HG03175 (cell line): ENCODE data around the gene SPIC.
"Not testable (repeated sequence)": the region's sequence is repeated elsewhere in the genome, so short reads cannot be mapped to it uniquely, and the experiment has no call there.

Source experiments
- ATAC-seq: cut with Tn5 transposase; IDR thresholded peaks from one replicate; pipeline ENCODE4 v1.9.1; 2021; ENCODE audit warnings: mild to moderate bottlenecking, moderate library complexity; ENCODE audit not compliant: unreplicated experiment

SPIC gene

GRCh38 chr12:101474711-101475386 is at the start of gene SPIC:
TSS of gene SPIC (plus strand) at chr12:101475336. CDS start at chr12:101476905, 1,569 bp downstream.
- ATAC-seq = no peak

GRCh38 chr12:101430456-101430855 is 44.7 kb upstream of the SPIC start:
- ATAC-seq = no peak

- ATAC-seq = no peak
These were observed 39.0 kb upstream of the SPIC start for GRCh38 chr12:101436136-101436535.

GRCh38 chr12:101439236-101439635 is 35.9 kb upstream of the SPIC start:
- ATAC-seq = no peak

- no peak for ATAC-seq
These were observed 33.5 kb upstream of the SPIC start for GRCh38 chr12:101441461-101442224.

- no peak for ATAC-seq
These were observed 19.5 kb upstream of the SPIC start for GRCh38 chr12:101455685-101456084.

- ATAC-seq = no peak
These were observed 15.3 kb upstream of the SPIC start for GRCh38 chr12:101459642-101460346.

GRCh38 chr12:101468948-101469347 is 6.2 kb upstream of the SPIC start:
- ATAC-seq = no peak

- ATAC-seq = no peak
These were observed 4.2 kb upstream of the SPIC start for GRCh38 chr12:101470939-101471338.

GRCh38 chr12:101471878-101472277 is 3.3 kb upstream of the SPIC start:
- not testable (repeated sequence) for ATAC-seq

- no peak for ATAC-seq
These were observed 888 bp upstream of the SPIC start for GRCh38 chr12:101474248-101474647.

- ATAC-seq = no peak
These were observed 692 bp downstream of the SPIC start for GRCh38 chr12:101475751-101476305.

GRCh38 chr12:101480849-101481248 is 5.7 kb downstream of the SPIC start:
- no peak for ATAC-seq

GRCh38 chr12:101485021-101485420 is 9.9 kb downstream of the SPIC start:
- ATAC-seq = no peak

GRCh38 chr12:101488469-101488868 is 13.3 kb downstream of the SPIC start:
- no peak for ATAC-seq

- peak; percentile 59 for ATAC-seq
These were observed 15.3 kb downstream of the SPIC start for GRCh38 chr12:101490286-101490920.

GRCh38 chr12:101491329-101491728 is 16.2 kb downstream of the SPIC start:
- ATAC-seq = no peak

GRCh38 chr12:101493556-101493955 is 18.4 kb downstream of the SPIC start:
- no peak for ATAC-seq

- no peak for ATAC-seq
These were observed 23.1 kb downstream of the SPIC start for GRCh38 chr12:101498252-101498651.

- no peak for ATAC-seq
These were observed 26.4 kb downstream of the SPIC start for GRCh38 chr12:101501410-101501995.

GRCh38 chr12:101521136-101521535 is 46.0 kb downstream of the SPIC start:
- ATAC-seq = no peak
